ENCODE measurements around the gene PRKN.

PRKN gene

DNA sequence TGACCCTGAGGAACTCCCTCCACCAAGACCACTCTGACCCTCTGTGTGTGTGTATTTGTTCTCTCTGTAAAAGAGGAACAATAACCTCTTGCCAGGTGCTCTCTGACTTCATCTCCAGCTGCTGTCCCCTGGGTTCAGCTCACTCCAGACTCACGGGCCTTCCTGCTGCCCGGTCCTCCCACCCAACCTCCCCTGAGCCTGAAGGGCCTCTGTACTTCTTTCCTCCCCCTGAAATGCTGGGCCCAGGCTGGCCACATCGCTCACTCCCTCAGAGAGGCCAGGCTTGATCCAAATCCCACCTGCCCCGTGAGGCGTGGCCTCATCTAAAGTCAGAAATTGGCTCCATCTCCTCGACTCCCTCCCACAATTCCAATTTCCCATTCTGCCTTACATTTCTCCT, 202.4 kb downstream of the PRKN start:
- Histone ChIP-seq H3K79me2 (ENCODE audit: insufficient read depth, low read length) (no peaks in the 10 kb centered on the region), H3K9me3 (ENCODE audit: low read length) (no peaks in the 10 kb centered on the region), H3K4me1 (ENCODE audit: insufficient read depth, low read length, severe bottlenecking) (no peaks in the 10 kb centered on the region), H3K36me3 (ENCODE audit: insufficient read depth, low read length) (no peaks in the 10 kb centered on the region), H3K4me3 (ENCODE audit: low read depth, low read length, poor library complexity, severe bottlenecking) (no peak overlapping the region), H3K27ac (ENCODE audit: low read depth, low read length, poor library complexity, severe bottlenecking) (no peak overlapping the region), H3K9ac (ENCODE audit: low read length) (no peak overlapping the region), H3K9me2 (ENCODE audit: low read depth, low read length) (no peaks in the 10 kb centered on the region), H4K20me1 (ENCODE audit: insufficient read depth, low read length) (no peaks in the 10 kb centered on the region), H3K4me2 (ENCODE audit: low read length) (no peak overlapping the region), H2AFZ (ENCODE audit: low read length) (no peak overlapping the region), H3F3A (ENCODE audit: insufficient read depth, low read length) (no peaks in the 10 kb centered on the region), H3K27me3 (ENCODE audit: insufficient read depth, low read length) (no peaks in the 10 kb centered on the region)
- no peak for TF ChIP-seq CTCF (IDR thresholded peaks at IDR 0.05; ENCODE audit: low read length)
- no peak for TF ChIP-seq EZH2 (IDR thresholded peaks at IDR 0.05; ENCODE audit: borderline replicate concordance, low read length)

DNA sequence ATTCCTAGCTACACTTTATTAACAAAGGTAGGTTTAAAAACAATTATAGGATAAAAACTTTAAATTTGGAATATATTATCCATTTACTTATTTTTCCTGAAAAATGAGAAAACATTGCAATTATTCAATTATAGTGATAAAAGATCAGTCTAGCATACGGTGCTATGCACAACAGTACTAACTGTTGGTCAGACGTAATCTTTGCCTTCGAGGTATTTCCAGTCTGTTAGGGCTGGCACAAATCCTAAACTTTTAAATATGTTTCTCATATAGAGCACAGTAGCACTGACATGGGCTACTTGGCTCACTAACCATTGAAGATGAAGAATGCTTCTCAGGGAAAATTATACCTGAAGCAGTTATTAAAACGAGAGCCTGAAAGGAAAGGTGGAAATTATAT, 214.8 kb downstream of the PRKN start:
- TF ChIP-seq CTCF (IDR thresholded peaks at IDR 0.05; ENCODE audit: low read length) = no peak
- TF ChIP-seq EZH2 (IDR thresholded peaks at IDR 0.05; ENCODE audit: borderline replicate concordance, low read length) = no peak
- Histone ChIP-seq H3K9me2 (ENCODE audit: low read depth, low read length) (no peaks in the 10 kb centered on the region), H3K9ac (ENCODE audit: low read length) (no peak overlapping the region), H3K4me1 (ENCODE audit: insufficient read depth, low read length, severe bottlenecking) (no peaks in the 10 kb centered on the region), H3K27ac (ENCODE audit: low read depth, low read length, poor library complexity, severe bottlenecking) (no peak overlapping the region), H3K4me2 (ENCODE audit: low read length) (no peak overlapping the region), H3K27me3 (ENCODE audit: insufficient read depth, low read length) (no peaks in the 10 kb centered on the region), H3F3A (ENCODE audit: insufficient read depth, low read length) (no peaks in the 10 kb centered on the region), H3K79me2 (ENCODE audit: insufficient read depth, low read length) (no peaks in the 10 kb centered on the region), H3K9me3 (ENCODE audit: low read length) (no peaks in the 10 kb centered on the region), H2AFZ (ENCODE audit: low read length) (no peak overlapping the region), H3K36me3 (ENCODE audit: insufficient read depth, low read length) (no peaks in the 10 kb centered on the region), H4K20me1 (ENCODE audit: insufficient read depth, low read length) (no peaks in the 10 kb centered on the region), H3K4me3 (ENCODE audit: low read depth, low read length, poor library complexity, severe bottlenecking) (no peak overlapping the region)

- TF ChIP-seq EZH2 (IDR thresholded peaks at IDR 0.05; ENCODE audit: borderline replicate concordance, low read length) (no peak), CTCF (IDR thresholded peaks at IDR 0.05; ENCODE audit: low read length) (no peak)
- H4K20me1 ChIP-seq (ENCODE audit: insufficient read depth, low read length) = no peaks in the 10 kb centered on the region
These were observed 230.2 kb downstream of the PRKN start for GRCh38 chr6:162497389-162497788.

More at GRCh38 chr6:162497389-162497788, 230.2 kb downstream of the PRKN start:
- Histone ChIP-seq H3F3A (ENCODE audit: insufficient read depth, low read length) (no peaks in the 10 kb centered on the region), H3K4me2 (ENCODE audit: low read length) (no peak overlapping the region), H3K36me3 (ENCODE audit: insufficient read depth, low read length) (no peaks in the 10 kb centered on the region), H3K27ac (ENCODE audit: low read depth, low read length, poor library complexity, severe bottlenecking) (no peak overlapping the region), H3K27me3 (ENCODE audit: insufficient read depth, low read length) (no peaks in the 10 kb centered on the region), H3K9me3 (ENCODE audit: low read length) (no peaks in the 10 kb centered on the region), H2AFZ (ENCODE audit: low read length) (no peak overlapping the region), H3K4me1 (ENCODE audit: insufficient read depth, low read length, severe bottlenecking) (no peaks in the 10 kb centered on the region), H3K79me2 (ENCODE audit: insufficient read depth, low read length) (no peaks in the 10 kb centered on the region), H3K4me3 (ENCODE audit: low read depth, low read length, poor library complexity, severe bottlenecking) (no peak overlapping the region), H3K9ac (ENCODE audit: low read length) (no peak overlapping the region), H3K9me2 (ENCODE audit: low read depth, low read length) (no peaks in the 10 kb centered on the region)

Measured in OCI-LY1 (cell line).